Activated naive CD4-positive, alpha-beta T cell treated with Interleukin-2 at 50 U/mL for 16 hours (primary cell): ENCODE measurements around the gene RBM33.
A peak's percentile ranks its signal among the peaks of the same experiment; 100 is the strongest.
"Not testable (repeated sequence)": the region's sequence is repeated elsewhere in the genome, so short reads cannot be mapped to it uniquely, and the experiment has no call there.

ENCODE experiments used
- DNase-seq: peaks from one replicate; pipeline ENCODE4 v3.0.0-alpha.2; 2020

RBM33 gene

GRCh38 chr7:155644178-155644970 is at the start of gene RBM33:
Gene RBM33 (plus strand): TSS chr7:155644661. CDS start chr7:155644877, 216 bp downstream.
- peak; percentile 87 for DNase-seq

GRCh38 chr7:155594961-155595366 is 49.5 kb upstream of the RBM33 start:
- no peak for DNase-seq

GRCh38 chr7:155597753-155598140 is 46.7 kb upstream of the RBM33 start:
- no peak for DNase-seq

DNA sequence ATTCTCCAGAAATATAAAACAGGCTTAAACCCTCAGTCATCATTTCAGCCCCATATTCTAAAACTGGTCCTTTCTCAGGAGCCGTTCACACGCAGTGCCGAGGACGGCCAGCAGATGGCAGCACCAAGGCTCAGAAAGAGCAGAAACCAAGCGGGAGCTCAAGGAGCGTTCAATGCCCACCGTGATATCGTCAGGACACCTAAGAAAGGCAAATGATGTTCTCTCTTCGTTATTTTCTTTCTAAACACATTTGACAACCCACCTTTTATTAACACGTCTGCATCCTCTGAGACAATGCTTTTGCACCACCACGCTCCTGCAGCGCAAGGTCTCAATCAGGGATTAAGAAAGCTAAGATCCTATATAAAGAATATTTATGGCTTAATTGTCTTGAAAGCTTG is 45.7 kb upstream of the RBM33 start:
- peak; percentile 86 for DNase-seq

DNA sequence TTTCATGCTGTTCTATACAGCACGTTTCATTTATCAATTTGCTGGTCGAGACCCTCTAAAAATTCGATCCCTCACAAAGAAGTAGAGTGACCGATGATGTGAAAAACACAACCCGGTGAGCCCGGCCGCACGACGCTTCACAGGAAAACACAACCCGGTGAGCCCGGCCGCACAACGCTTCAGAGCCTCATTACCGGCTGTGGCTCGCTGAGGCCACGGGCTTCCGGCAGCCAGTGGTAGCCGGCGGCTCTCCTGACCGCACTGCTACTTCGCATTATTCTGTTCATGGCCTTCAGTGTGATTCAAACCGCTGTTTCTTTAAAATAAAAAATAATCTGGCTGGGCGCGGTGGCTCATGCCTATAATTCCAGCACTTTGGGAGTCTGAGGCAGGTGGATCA is 42.3 kb upstream of the RBM33 start:
- DNase-seq = no peak

- DNase-seq = no peak
Measured at GRCh38 chr7:155602750-155603149, 41.7 kb upstream of the RBM33 start.

- no peak for DNase-seq
Measured at GRCh38 chr7:155603205-155603857, 41.1 kb upstream of the RBM33 start.

- DNase-seq = no peak
Measured at GRCh38 chr7:155603858-155604503, 40.5 kb upstream of the RBM33 start.

- DNase-seq = no peak
Measured at GRCh38 chr7:155604504-155604997, 39.9 kb upstream of the RBM33 start.

DNA sequence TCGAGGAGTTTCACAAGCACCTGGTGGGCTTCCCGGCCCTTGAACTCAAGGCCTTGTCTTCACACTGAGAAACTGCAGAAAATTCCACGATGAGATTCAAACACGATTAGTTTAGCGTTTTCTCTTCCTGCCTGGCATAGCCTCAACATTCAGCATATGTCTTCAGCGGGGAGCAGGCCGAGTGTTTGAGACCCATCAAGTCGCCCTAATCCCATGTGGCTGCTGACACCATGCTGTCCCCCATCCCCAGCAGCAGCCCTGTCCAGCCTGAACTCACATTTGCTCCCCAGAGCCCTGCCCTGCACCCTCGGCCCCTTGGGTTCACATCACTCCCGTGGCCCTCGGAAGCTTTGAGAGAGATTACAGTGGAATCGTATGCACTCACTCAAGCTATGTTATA is 35.3 kb upstream of the RBM33 start:
- no peak for DNase-seq

GRCh38 chr7:155610633-155611193 is 33.7 kb upstream of the RBM33 start:
- no peak for DNase-seq

DNA sequence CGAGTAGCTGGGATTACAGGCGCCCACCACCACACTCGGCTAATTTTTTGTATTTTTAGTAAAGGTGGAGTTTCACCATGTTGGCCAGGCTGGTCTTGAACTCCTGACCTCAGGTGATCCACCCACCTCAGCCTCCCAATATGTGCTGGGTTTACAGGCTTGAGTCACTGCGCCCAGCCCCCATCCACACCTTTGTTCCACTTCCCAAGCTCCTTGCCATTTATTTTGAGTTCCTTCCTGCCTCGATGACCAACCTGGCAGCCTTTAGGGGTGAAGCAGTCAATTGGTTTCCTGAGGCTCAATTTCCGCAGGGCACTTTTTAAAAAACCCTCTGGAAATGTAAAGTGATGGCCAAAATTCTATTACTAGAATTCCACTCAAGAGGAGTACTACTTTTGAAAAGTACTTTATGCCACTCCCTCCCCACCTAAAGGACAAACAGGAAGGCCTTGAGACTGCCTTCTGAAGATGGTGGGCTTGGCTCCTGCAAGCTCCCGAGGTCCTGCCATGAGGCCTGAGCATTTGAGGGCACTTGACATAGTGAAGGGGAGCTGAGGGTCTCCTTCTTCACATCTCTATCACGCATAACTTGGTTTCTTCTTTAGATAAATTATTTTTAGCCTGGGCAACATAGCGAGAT is 32.5 kb upstream of the RBM33 start:
- DNase-seq = no peak

DNA sequence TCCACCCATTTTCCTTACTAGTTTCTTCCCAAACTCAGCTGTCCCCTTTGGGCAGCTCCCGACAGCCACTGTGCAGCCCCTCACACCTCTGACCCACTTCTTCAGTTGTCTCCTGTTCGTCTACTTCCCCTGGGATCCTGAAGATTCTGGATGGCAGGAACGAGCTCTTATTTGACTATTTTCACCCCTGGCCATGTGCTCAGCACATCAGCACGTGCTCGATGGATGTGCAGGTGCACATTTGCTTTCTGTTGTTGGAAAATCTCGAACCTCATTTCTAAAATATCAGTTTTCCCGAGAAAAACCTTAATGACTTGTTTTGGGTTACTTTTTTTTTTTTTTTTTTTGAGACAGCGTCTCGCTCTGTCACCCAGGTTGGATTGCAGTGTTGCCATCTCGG is 31.8 kb upstream of the RBM33 start:
- DNase-seq = no peak

- not testable (repeated sequence) for DNase-seq
Measured at GRCh38 chr7:155615085-155615484, 29.4 kb upstream of the RBM33 start.

DNA sequence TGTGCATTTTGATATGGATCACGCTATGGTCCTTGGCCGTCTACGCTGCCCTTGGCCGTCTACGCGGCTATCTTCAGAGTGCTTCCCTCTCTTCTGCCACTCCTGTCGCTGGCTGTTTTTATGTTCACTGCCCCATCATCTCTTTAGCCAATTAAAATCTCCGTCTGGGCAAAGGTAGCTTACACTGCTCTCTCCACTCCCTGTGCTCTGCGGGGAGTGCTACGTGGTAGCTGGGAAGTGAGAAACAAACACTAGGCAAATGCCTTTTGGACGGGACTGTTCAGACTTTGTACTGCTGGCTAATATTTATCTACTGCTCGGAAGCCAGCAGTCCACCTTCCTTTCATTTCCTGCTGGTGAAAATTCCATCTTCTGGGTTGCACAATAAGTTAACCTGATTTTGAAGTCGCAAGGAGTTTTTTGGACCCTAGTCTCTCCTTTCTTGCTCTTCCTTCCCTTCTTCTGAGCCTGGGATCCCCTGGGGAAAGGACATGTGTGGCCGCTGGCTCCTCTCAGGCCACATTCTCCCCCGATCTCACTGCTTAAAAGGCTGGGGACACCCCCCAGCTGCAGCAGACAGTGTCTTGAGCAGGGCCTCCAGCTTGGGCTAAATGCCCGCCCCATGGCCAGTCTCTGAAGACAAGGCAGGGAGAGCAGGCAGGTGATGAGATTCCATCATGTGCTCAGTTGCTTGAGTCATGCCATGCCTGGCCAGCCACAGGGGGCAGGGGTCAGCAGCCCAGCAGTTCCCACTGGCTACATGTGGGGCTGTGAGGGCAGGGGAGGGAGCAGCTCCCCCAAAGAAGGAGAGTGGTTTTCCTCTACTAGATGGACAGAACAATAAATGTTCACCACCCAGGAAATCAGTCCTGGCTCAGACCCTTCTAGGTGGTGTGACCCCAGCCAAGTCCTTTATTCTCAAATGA is 25.5 kb upstream of the RBM33 start:
- no peak for DNase-seq

DNA sequence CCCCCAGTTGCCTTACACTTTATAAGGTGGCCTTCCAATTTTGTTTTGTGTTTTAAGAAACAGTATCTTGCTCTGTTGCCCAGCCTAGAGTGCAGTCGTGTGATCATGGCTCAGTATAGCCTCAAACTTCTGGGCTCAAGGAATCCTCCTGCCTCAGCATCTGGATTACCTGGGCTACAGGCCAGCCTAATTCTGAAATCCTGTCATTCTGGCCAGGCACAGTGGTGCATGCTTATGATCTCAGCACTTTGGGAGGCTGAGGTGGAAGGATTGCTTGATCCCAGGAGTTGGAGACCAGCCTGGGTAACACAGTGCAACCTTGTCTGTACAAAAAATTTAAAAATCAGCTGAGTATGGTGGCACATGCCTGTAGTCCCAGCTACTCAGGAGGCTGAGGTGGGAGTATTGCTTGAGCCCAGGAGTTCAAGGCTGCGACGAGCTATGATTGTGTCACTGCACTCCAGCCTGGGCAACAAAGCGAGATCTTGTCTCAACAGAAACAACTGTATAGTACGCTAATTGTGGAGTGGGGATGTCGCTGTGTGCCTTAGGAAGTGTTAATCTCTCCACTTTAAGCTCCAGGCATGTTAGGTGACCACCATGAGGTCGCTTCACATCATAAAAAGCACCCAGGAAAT is 24.7 kb upstream of the RBM33 start:
- no peak for DNase-seq

DNA sequence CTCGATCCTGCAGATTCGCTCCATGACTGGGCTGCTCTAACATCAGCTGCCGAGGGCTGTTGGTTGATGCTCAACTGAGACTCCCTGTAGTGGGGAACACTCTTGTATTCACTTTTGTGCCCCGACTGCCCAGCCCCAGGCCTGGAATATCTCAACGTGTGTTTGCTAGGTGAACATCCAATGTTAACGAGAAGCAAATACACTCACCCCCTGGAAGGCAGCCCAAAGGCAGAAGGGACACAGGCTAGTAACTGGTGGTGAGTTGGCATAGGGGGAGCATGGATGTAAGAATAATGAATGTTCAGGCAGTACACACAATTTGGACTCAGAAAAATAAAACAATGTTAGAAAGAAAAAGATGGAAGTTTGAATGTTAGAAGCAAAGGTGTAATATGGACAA is 24.0 kb upstream of the RBM33 start:
- no peak for DNase-seq

GRCh38 chr7:155621418-155621980 is 23.0 kb upstream of the RBM33 start:
- no peak for DNase-seq

GRCh38 chr7:155624412-155624811 is 20.0 kb upstream of the RBM33 start:
- DNase-seq = no peak

- DNase-seq = no peak
Measured at GRCh38 chr7:155625557-155625956, 18.9 kb upstream of the RBM33 start.

DNA sequence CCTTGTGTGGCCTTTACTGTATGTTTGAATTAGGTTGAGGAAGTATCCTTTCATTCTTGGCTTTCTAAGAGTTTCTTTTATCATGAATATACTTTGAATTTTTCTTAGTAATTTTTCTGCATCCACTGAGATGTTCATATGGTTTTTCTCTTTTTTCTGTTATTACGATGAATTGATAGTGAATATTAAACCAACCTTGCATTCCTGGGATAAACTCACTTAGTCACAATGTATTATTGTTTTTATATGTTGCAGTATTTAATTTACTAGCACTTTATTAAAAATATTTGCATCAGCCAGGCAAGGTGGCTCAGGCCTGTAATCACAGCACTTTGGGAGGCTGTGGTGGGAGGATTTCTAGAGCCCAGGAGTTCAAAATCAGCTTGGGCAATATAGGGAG is 15.3 kb upstream of the RBM33 start:
- no peak for DNase-seq
